Measurements from ENCODE around the gene DGKB.
"Not testable (repeated sequence)": the region's sequence is repeated elsewhere in the genome, so short reads cannot be mapped to it uniquely, and the experiment has no call there.

Gene DGKB

GRCh38 chr7:14487701-14488395, 414.7 kb downstream of the DGKB start:
- TF ChIP-seq, protein P1, sequence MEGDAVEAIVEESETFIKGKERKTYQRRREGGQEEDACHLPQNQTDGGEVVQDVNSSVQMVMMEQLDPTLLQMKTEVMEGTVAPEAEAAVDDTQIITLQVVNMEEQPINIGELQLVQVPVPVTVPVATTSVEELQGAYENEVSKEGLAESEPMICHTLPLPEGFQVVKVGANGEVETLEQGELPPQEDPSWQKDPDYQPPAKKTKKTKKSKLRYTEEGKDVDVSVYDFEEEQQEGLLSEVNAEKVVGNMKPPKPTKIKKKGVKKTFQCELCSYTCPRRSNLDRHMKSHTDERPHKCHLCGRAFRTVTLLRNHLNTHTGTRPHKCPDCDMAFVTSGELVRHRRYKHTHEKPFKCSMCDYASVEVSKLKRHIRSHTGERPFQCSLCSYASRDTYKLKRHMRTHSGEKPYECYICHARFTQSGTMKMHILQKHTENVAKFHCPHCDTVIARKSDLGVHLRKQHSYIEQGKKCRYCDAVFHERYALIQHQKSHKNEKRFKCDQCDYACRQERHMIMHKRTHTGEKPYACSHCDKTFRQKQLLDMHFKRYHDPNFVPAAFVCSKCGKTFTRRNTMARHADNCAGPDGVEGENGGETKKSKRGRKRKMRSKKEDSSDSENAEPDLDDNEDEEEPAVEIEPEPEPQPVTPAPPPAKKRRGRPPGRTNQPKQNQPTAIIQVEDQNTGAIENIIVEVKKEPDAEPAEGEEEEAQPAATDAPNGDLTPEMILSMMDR (IDR thresholded peaks at IDR 0.05; ENCODE audit: low read depth, low read length): no peak
- DNase-seq (ENCODE audit: extremely low read depth, low read depth): no peak

DNA sequence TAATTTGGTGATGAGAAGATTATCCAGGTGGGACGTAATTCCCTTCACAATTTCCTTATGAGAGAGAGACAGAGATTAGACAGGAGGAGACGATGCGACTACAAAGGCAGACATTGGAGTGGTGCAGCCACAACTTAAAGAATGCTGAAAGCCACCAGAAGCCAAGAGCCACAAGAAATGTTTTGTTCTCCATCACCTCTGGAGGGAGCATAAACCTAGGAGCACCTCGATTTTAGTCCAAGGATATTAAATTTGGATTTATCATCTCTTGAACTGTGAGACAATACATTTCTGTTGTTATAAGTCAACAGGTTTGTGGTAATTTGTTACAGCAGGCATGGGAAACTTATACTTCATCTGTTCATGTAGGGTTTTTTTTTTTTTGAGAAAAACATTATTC, 418.9 kb downstream of the DGKB start:
- TF ChIP-seq, protein P1 (IDR thresholded peaks at IDR 0.05; ENCODE audit: low read depth, low read length): no peak
- DNase-seq (ENCODE audit: extremely low read depth, low read depth): no peak

DNA sequence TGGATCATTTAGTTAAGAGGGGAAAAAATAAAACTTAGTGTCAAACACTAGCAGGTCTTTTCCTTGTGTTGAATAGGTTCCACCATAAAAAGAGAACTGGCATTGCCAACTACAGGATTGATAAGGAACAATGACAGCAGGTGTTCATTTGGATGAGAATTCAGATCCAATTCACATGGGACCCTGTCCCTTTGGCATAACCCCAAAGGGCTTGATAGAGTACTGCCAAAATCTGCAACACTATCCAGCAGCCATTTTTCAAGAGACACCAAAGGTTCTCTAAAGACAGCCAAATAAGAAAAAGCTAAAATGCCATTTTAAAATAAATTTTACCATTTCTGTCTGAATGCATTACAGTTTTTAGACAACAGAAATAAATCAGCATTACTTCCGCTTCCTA, 422.3 kb downstream of the DGKB start:
- no peak for DNase-seq (ENCODE audit: extremely low read depth, low read depth)
- TF ChIP-seq, protein P1 (IDR thresholded peaks at IDR 0.05; ENCODE audit: low read depth, low read length): no peak

DNA sequence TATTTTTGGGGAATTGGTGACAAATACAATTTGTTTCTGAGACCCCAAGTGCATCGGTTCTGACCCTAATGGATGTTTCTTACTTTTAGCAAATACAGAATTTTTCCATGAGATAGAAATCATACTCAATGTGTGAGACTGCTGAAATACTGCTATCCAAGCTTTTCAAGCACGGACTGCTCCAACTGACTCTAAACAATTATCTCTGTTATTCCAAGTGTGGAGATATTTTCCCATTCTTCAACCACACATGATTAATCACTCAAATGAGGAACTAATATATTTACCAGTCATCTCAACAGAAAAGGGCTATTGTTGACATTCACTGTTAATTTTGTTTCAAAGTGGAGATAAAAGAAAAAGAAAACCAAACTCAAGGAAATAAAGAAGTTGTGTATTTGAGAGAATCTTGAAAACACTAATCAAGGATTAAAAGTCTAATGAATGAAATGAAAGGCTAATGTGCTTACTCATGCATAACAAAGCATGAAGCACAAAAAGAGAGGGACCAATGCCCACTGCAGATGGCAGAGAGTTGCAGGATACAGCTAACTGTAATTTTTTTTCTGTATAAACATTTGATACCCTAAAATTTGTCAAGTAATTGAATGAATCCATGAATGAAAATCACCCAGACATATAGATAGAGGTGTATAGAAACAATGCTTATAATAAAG, 423.6 kb downstream of the DGKB start:
- TF ChIP-seq, protein P1 (IDR thresholded peaks at IDR 0.05; ENCODE audit: low read depth, low read length): no peak
- no peak for DNase-seq (ENCODE audit: extremely low read depth, low read depth)

DNA sequence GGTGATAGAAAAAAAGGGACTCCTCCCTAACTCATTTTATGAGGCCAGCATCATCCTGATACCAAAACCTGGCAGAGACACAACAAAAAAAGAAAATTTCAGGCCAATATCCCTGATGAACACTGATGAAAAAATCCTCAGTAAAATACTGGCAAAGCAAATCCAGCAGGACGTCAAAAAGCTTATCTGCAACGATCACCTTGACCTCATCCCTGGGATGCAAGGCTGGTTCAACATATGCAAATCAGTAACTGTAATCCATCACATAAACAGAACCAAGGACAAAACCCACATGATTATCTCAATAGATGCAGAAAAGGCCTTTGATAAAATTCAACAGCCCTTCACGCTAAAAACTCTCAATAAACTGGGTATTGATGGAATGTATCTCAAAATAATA, 440.8 kb downstream of the DGKB start:
- DNase-seq (ENCODE audit: extremely low read depth, low read depth): not testable (repeated sequence)

DNA sequence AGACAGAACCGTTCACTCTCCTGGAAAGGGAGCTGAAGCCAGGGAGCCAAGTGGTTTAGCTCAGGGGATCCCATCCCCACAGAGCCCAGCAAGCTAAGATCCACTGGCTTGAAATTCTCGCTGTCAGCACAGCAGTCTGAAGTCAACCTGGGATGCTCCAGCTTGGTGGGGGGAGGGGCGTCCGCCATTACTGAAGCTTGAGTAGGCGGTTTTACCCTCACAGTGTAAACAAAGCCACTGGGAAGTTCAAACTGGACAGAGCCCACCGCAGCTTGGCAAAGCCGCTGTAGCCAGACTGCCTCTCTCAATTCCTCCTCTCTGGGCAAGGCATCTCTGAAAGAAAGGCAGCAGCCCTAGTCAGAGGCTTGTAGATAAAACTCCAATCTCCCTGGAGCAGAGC, 443.7 kb downstream of the DGKB start:
- DNase-seq (ENCODE audit: extremely low read depth, low read depth): not testable (repeated sequence)

DNA sequence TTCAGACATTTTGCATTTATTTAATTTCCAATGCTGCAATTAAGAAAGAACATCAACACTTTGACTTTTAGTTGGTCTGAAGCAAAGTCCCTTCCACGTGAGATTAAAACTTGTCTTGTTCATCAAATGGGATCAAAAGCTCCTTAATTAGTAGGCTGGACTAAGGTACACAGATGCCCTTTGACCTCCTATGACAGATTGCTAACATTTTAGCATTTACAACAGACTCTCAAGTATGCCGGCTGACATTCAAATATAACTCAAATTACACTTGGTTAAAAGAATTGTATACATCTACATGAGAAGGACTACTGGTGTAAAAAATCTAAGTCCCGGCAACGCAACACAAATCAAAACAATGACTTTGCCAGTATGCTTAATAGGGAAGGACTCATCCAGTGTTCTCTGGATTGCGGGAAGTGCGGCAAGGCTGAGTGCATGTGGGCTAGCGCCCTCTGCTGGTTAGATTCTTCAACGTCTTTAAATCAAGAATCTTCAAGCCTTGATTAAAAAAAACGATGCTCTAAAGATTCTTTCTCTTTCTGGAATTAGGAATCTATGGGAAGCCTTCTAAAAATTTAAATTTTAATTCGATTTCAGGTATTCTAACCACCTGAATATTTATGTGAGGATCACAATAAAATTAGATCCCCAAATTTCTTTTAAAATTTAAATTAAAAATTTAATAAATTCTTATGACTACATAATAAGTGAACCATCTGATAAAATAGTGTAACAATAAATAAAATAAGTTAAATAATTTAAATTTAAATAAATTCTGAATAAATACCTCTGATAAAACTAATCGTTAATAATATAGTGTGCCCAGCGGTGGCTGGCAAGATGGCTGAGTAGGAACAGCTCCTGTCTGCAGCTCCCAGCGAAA, 444.7 kb downstream of the DGKB start:
- peak; percentile 64 for DNase-seq (ENCODE audit: extremely low read depth, low read depth)

More for the DNA sequence above, 444.7 kb downstream of the DGKB start:
- TF ChIP-seq, protein P1 (IDR thresholded peaks at IDR 0.05; ENCODE audit: low read depth, low read length): peak; percentile 79
